ENCODE measurements around the gene AGPAT3.

- TF ChIP-seq CTCF (IDR thresholded peaks at IDR 0.05) (no peak), POLR2A (IDR thresholded peaks at IDR 0.05) (no peak), POLR2AphosphoS5 (IDR thresholded peaks at IDR 0.05) (no peak)
Measured at GRCh38 chr21:43954896-43955295, 89.9 kb downstream of the AGPAT3 start.

All from prostate gland (tissue), 2 donors.